NK-92 treated with Interleukin-12 subunit alpha and Interleukin-12 subunit beta, amount 100 ng/mL, for 24 hours (cell line): ENCODE measurements around the gene SEPHS1.
A peak's percentile ranks its signal among the peaks of the same experiment; 100 is the strongest.
"Not testable (repeated sequence)": the region's sequence is repeated elsewhere in the genome, so short reads cannot be mapped to it uniquely, and the experiment has no call there.

Experiments used
- DNase-seq: peaks from one replicate; lab custom pipeline; 2025; lab: John Stamatoyannopoulos, UW

The SEPHS1 gene

DNA sequence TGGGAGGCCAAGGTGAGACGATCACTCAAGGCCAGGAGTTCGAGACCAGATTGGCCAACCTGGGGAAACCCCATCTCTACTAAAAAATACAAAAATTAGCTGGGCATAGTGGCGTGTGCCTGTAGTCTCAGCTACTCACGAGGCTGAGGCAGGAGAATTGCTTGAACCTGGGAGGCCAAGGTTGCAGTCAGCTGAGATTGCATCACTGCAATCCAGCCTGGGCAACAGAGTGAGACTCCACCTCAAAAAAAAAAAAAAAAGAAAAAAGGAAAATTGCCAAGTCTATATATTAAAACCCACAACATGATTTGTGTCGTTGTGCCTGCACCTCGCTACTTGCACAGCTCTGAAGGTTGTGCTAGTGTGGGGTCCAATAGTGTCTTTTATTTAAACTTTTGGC, 65.7 kb downstream of the SEPHS1 start:
- DNase-seq = not testable (repeated sequence)

GRCh38 chr10:13276749-13277365, 71.2 kb downstream of the SEPHS1 start:
- DNase-seq = no peak

DNA sequence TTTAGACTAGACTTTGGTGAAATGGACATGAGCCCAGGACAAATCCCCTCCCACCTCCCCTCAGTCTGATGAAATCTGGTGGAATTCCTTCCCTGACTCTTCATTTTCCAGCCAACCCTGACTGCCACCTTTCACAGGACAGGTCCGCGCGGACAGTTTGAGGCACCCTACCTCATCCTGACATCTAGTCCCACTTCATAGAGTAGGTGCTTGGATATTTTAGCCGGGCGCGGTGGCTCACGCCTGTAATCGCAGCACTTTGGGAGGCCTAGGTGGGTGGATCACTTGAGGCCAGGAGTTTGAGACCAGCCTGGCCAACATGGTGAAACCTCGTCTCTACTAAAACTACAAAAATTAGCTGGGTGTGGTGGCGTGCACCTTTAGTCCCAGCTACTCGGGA, 71.9 kb downstream of the SEPHS1 start:
- DNase-seq = not testable (repeated sequence)

DNA sequence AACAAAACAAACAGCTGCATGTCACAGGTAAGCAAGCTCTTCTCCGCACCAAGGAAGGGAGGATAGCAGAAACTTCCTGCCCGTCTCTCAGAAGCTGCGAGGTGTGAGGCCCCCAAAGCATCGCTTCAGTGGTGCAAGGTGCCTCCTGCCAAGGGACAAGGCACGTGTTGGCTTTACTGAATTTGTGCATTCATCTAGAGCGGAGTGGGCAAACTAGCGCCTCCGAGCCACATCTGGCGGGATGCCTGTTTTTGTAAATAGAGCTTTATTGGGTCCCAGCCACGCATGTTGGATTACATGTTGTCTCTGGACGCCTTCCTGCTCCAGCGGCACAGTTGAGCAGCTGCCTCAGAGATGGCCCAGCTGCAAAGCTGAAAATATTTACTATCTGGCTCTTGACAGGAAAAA, 75.9 kb downstream of the SEPHS1 start:
- DNase-seq = no peak

- peak; percentile 5 for DNase-seq
Measured at GRCh38 chr10:13271552-13272163, 76.4 kb downstream of the SEPHS1 start.

- DNase-seq = no peak
Measured at GRCh38 chr10:13270877-13271551, 77.1 kb downstream of the SEPHS1 start.

- DNase-seq = no peak
Measured at GRCh38 chr10:13268841-13269240, 79.3 kb downstream of the SEPHS1 start.

DNA sequence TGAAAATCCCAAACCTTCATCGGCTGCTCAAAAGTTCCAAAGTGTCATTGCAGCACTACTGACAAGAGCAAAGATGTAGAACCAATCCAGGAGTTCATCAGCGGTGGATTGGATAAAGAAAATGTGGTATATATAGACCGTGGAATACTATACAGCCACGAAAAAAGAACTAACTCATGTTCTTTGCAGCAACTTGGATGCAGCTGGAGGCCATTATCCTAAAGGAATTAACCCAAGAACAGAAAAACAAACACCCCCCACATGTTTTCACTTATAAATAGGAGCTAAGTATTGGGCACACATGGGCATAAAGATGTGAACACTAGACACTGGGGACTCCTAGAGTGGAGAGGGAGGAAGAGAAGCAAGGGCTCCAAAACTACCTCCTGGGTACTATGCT, 79.8 kb downstream of the SEPHS1 start:
- DNase-seq = no peak
